Activated naive CD8-positive, alpha-beta T cell treated with anti-CD3 and anti-CD28 coated beads for 36 hours (primary cell): Measurements from ENCODE around the gene OSM. TPM values are rescaled to one million over a fixed set of nuclear protein-coding genes. Genes with fewer than 3 reads are reported as not detected.
A peak's percentile ranks its signal among the peaks of the same experiment; 100 is the strongest.

Source experiments
- DNase-seq: peaks from one replicate; pipeline ENCODE4 v3.0.0; 2021
- H3K27ac Mint-ChIP-seq: one replicate; pipeline ENCODE4 v1.8.0; 2022; ENCODE audit warnings: mild to moderate bottlenecking, moderate library complexity, mixed read lengths
- H3K27me3 Mint-ChIP-seq: one replicate; pipeline ENCODE4 v1.8.0; 2022; ENCODE audit warnings: mild to moderate bottlenecking, mixed read lengths
- H3K36me3 Mint-ChIP-seq: one replicate; pipeline ENCODE4 v1.8.0; 2021; ENCODE audit warnings: mild to moderate bottlenecking, mixed read lengths
- H3K4me1 Mint-ChIP-seq: one replicate; pipeline ENCODE4 v1.8.0; 2021; ENCODE audit warnings: mixed read lengths
- H3K4me3 Mint-ChIP-seq: one replicate; pipeline ENCODE4 v1.8.0; 2022; ENCODE audit warnings: mild to moderate bottlenecking, moderate library complexity, mixed read lengths
- H3K9me3 Mint-ChIP-seq: one replicate; pipeline ENCODE4 v1.8.0; 2022; ENCODE audit warnings: mixed read lengths
- total RNA-seq, 2 experiments: library from RNA; stranded (reverse); gene quantifications; one replicate each; pipeline ENCODE4 v1.2.3, GENCODE V29; 2021

The OSM gene
- 10 to 100 TPM; 47.9 to 50.7 TPM for total RNA-seq

GRCh38 chr22:30266445-30267381 is at the start of gene OSM:
Gene OSM (minus strand): TSS chr22:30266851. CDS start chr22:30266799, 52 bp downstream.
- peak; percentile 78 for DNase-seq

DNA sequence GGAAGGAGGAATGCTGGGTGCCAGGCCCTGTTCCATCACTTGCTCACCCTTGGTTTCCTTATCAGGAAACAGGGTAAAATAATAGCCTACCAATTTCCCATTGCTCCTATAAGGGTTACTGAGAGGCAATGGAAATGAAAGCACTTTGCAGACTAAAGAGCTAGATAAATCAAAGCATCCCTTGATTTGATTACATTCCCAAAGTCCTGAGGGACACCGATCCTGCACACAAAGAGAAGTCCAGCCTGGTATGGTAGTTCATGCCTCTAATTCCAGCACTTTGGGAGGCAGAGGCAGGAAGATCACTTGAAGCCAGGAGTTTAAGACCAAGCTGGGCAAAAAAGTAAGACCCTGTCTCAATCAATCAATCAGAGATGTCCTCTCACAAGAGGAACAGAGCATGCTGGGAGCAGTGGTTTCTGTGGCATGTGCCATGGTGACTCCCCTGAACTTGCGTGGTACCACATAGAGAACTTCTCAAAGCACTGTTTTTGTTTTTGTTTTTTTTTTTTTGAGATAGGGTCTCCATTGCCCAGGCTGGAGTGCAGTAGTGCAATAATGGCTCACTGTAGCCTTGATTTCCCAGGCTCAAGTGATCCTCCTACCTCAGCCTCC is 49.4 kb upstream of the OSM start:
- H3K27me3 Mint-ChIP-seq: no peaks in the 10 kb centered on the region
- H3K9me3 Mint-ChIP-seq: peaks cover 2% of the 10 kb centered on the region
- H3K4me3 Mint-ChIP-seq: no peak overlapping the region
- H3K27ac Mint-ChIP-seq: peak overlapping the region; percentile 90
- H3K36me3 Mint-ChIP-seq: peaks cover 33% of the 10 kb centered on the region
- DNase-seq: no peak
- peaks cover 92% of the 10 kb centered on the region for H3K4me1 Mint-ChIP-seq

More at GRCh38 chr22:30266445-30267381, at the start of gene OSM:
- H3K27me3 Mint-ChIP-seq: peaks cover 3% of the 10 kb centered on the region
- peaks cover 40% of the 10 kb centered on the region for H3K4me1 Mint-ChIP-seq
- H3K9me3 Mint-ChIP-seq: no peaks in the 10 kb centered on the region
- H3K27ac Mint-ChIP-seq: peak within 1 kb of the TSS; percentile 99
- H3K36me3 Mint-ChIP-seq: peaks cover 52% of the 10 kb centered on the region
- H3K4me3 Mint-ChIP-seq: peak within 1 kb of the TSS; percentile 95

DNA sequence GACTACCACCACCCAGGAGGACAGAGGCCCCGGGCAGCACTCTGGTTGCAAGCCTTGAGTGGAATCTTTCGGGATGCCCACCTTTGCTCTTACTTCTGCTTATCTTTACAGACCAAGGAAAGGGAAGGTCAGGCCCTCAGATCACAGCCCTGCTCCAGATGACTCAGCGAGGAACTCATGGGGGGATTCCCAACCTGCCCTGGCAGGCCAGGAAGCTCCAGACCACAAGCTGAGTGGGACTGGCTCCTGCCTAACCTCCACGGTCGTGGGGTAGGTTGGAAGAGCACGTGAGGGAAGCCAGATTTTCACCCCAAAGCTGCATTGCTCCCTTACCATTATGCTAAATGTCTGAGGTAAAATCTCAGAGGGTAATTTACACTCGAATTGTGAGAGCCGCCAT is 48.3 kb upstream of the OSM start:
- Mint-ChIP-seq H3K36me3 (peaks cover 33% of the 10 kb centered on the region), H3K27me3 (no peaks in the 10 kb centered on the region), H3K9me3 (peaks cover 2% of the 10 kb centered on the region), H3K4me3 (peak overlapping the region; percentile 18), H3K4me1 (peaks cover 93% of the 10 kb centered on the region), H3K27ac (peak overlapping the region; percentile 90)
- DNase-seq: peak; percentile 69

GRCh38 chr22:30313527-30314363 is 47.1 kb upstream of the OSM start:
- no peaks in the 10 kb centered on the region for H3K27me3 Mint-ChIP-seq
- H3K36me3 Mint-ChIP-seq: peaks cover 30% of the 10 kb centered on the region
- peaks cover 2% of the 10 kb centered on the region for H3K9me3 Mint-ChIP-seq
- no peak overlapping the region for H3K4me3 Mint-ChIP-seq
- H3K27ac Mint-ChIP-seq: peak overlapping the region; percentile 90
- peaks cover 93% of the 10 kb centered on the region for H3K4me1 Mint-ChIP-seq
- DNase-seq: no peak

GRCh38 chr22:30312053-30312452 is 45.4 kb upstream of the OSM start:
- Mint-ChIP-seq H3K27me3 (no peaks in the 10 kb centered on the region), H3K4me1 (peaks cover 91% of the 10 kb centered on the region), H3K27ac (peak overlapping the region; percentile 65), H3K4me3 (no peak overlapping the region), H3K9me3 (peaks cover 2% of the 10 kb centered on the region), H3K36me3 (peaks cover 29% of the 10 kb centered on the region)
- no peak for DNase-seq

GRCh38 chr22:30310881-30311771 is 44.5 kb upstream of the OSM start:
- no peak for DNase-seq
- Mint-ChIP-seq H3K36me3 (peaks cover 28% of the 10 kb centered on the region), H3K27me3 (no peaks in the 10 kb centered on the region), H3K9me3 (peaks cover 2% of the 10 kb centered on the region), H3K4me3 (no peak overlapping the region), H3K27ac (peak overlapping the region; percentile 65), H3K4me1 (peaks cover 94% of the 10 kb centered on the region)

DNA sequence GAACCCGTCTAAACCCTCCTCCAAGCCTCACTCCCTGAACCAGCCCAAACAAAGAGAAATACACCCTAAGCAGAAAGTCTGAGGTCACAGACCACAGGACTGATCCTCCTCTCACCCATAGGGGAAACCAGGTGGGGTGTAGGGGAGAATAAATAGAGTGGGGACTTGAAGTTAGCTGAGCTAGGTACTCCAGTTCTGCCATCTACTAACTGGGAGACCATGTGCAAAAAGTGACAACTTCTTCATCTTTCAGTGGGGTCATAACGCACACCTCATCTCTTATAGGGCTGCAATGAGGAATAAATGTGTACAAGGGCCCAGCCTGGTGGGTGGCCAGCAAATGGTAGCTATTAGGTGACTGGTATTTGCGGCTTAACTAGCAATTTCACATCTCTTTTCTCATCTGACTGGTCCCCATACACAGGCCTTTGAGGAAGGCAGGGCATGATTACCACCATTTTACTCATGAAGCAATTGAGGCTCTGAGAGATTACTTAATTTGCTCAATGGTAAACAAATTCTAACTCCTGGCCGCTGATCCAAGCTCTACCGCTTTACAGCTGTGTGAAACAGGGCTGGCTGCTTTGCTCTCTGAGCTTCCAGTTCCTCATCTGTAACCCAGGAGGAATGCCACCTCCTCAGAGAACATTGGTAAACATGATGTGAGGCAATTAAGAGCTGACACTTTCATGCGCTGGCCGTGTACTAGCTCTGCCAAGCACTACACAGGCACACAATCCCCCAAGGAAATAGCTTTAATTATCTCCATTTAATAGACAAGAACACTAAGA is 43.5 kb upstream of the OSM start:
- Mint-ChIP-seq H3K27me3 (no peaks in the 10 kb centered on the region), H3K9me3 (peaks cover 2% of the 10 kb centered on the region), H3K27ac (peak overlapping the region; percentile 65), H3K4me3 (no peak overlapping the region), H3K36me3 (peaks cover 21% of the 10 kb centered on the region), H3K4me1 (peaks cover 94% of the 10 kb centered on the region)
- no peak for DNase-seq

DNA sequence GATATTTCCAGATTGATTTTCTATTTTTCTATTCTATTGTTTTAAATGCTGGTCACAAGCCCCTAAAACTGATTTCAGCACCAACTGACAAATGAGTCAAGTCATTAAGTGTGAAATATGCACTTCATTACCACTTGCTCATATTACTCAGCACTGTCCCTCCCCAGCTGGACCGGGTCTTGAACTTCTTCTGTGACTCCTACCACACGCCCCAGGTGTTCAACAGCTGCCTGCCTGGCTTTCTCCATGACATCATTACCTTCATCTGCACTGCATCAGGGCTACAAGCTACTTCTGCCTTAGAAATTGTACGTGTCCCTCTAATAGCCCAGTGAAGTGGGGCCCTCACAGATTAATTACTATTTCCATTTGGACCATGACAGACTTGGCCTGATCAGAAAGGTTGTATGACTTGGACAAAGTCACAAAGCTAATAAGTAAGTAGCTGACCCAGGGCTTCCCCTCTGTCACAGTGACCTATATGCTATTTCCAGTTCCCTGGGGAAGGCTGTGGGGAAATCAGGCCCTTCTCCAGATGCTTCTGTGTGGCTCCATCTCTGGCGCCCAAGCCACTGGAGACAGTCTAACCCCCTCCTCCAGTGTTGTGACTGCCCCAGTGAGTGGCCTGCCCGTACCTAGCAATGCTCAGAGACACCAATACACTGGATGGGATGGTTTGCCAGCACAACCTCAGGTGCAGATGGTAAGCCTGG is 42.0 kb upstream of the OSM start:
- peak; percentile 37 for DNase-seq
- Mint-ChIP-seq H3K27me3 (no peaks in the 10 kb centered on the region), H3K4me1 (peaks cover 94% of the 10 kb centered on the region), H3K36me3 (peaks cover 20% of the 10 kb centered on the region), H3K9me3 (peaks cover 2% of the 10 kb centered on the region), H3K4me3 (no peak overlapping the region), H3K27ac (peak overlapping the region; percentile 65)

DNA sequence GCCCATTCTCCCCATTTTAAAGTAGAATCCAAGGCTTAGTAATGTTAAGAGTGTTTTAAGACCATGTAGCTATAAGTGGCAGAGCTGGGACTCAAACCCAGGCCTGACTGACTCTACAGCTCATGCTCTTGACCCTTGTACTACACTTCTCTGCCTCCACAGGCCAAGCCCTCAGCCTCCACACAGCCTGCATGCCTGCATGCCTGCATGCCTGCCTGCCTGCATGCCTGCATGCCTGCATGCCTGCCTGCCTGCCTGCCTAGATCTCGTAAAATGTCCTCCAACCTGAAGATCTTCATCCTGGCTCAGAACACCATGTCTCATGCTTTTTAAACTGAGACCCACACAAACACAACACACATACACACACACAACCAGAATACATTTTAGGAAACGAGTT is 41.4 kb upstream of the OSM start:
- Mint-ChIP-seq H3K9me3 (peaks cover 2% of the 10 kb centered on the region), H3K27me3 (no peaks in the 10 kb centered on the region), H3K4me3 (no peak overlapping the region), H3K36me3 (peaks cover 20% of the 10 kb centered on the region), H3K4me1 (peaks cover 97% of the 10 kb centered on the region), H3K27ac (peak overlapping the region; percentile 65)
- DNase-seq: no peak

DNA sequence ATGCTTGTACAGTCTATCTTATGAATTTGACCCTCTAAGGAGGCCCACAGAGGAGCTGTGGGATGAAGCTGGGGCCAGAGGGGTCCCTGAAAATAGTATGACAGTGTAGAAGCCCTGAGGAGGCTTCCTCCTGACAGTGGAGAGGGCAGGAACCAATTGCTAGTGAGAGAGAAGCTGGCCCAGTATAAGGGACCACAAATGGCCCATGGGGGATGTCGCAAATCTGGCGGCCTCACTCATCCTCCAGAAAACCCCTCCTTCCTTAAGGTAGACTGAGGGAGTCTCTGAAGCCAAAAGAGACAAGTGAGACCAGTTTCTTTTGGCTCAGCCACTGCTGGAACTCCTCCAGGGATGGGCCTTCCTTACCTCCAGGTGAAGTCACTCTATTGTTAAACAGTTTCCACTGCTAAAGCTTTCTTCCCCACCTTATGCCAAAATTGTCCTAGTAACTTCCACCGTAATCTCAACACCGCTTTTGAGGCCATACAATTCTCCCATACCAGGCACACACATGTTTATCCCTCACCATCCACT is 40.5 kb upstream of the OSM start:
- Mint-ChIP-seq H3K36me3 (peaks cover 18% of the 10 kb centered on the region), H3K27ac (peak overlapping the region; percentile 96)
- no peak for DNase-seq

GRCh38 chr22:30306627-30307011 is 40.0 kb upstream of the OSM start:
- Mint-ChIP-seq H3K4me1 (peaks cover 97% of the 10 kb centered on the region), H3K4me3 (peak overlapping the region; percentile 63), H3K27me3 (no peaks in the 10 kb centered on the region), H3K9me3 (no peaks in the 10 kb centered on the region), H3K27ac (peak overlapping the region; percentile 96), H3K36me3 (peaks cover 20% of the 10 kb centered on the region)
- no peak for DNase-seq

More for the DNA sequence above, 40.5 kb upstream of the OSM start:
- Mint-ChIP-seq H3K4me1 (peaks cover 97% of the 10 kb centered on the region), H3K9me3 (no peaks in the 10 kb centered on the region), H3K27me3 (no peaks in the 10 kb centered on the region), H3K4me3 (peak overlapping the region; percentile 18)

- Mint-ChIP-seq H3K4me1 (peaks cover 97% of the 10 kb centered on the region), H3K27ac (peak overlapping the region; percentile 96), H3K36me3 (peaks cover 24% of the 10 kb centered on the region), H3K4me3 (peak overlapping the region; percentile 63), H3K9me3 (no peaks in the 10 kb centered on the region), H3K27me3 (no peaks in the 10 kb centered on the region)
- DNase-seq: no peak
Measured at GRCh38 chr22:30305906-30306626, 39.4 kb upstream of the OSM start.
